SK-N-SH (cell line): ENCODE data around the gene HTR7. TPM values are rescaled to one million over a fixed set of nuclear protein-coding genes. Genes with fewer than 3 reads are reported as not detected.

Experiments
- CTCF ChIA-PET: fragments of 300-600, 350-600 bp; formaldehyde crosslinking; extraction: SDS; loops from one replicate; lab custom pipeline; 2021; lab: Yijun Ruan, JAX
- POLR2A ChIA-PET: fragments of 350-600 bp; sonication (Branson Sonifier 250); formaldehyde crosslinking; extraction: SDS; loops from one replicate; lab custom pipeline; 2020; ENCODE audit warnings: antibody characterized with exemption, inconsistent platforms; lab: Yijun Ruan, JAX
- DNase-seq: peaks from one replicate; pipeline ENCODE4 v3.0.0; 2012
- H2AFZ ChIP-seq: fragments of 200-600 bp; sonication (generic); 2 replicates; pipeline ENCODE4 v1.8.1; 2016; ENCODE audit warnings: antibody characterized with exemption, mild to moderate bottlenecking, low read depth
- H3F3A ChIP-seq: fragments of 200-600 bp; sonication (generic); replicated peaks from 2 replicates; pipeline ENCODE3; 2016; ENCODE audit warnings: antibody characterized with exemption, mild to moderate bottlenecking; ENCODE audit not compliant: insufficient read depth
- H3K27ac ChIP-seq, 2 experiments: fragments of 200-500 bp in 1 of 2; fragments of 200-600 bp in 1 of 2; sonication (Bioruptor generic) in 1 of 2; sonication (generic), shearing (Covaris generic) in 1 of 2; 2 replicates each; pipeline versions ENCODE4 v1.5.1 to v1.6.1; 2014 to 2016; ENCODE audit warnings: low read depth in 2 of 2, inconsistent platforms in 1 of 2, low read length in 1 of 2, mild to moderate bottlenecking in 1 of 2, mixed read lengths in 1 of 2
- H3K27me3 ChIP-seq: fragments of 200-600 bp; sonication (generic), shearing (Covaris generic); 2 replicates; pipeline ENCODE4 v1.6.1; 2016; ENCODE audit warnings: mixed run types; ENCODE audit not compliant: insufficient read depth
- H3K36me3 ChIP-seq, 2 experiments: fragments of 200-500 bp in 1 of 2; fragments of 200-600 bp in 1 of 2; sonication (Bioruptor generic) in 1 of 2; sonication (generic) in 1 of 2; replicated peaks in 1 of 2; 2 replicates each; pipeline versions ENCODE3 to v1.5.1; 2014 to 2016; ENCODE audit warnings: low read length in 1 of 2, mild to moderate bottlenecking in 1 of 2; ENCODE audit not compliant: insufficient read depth in 2 of 2, control insufficient read depth in 1 of 2
- H3K4me1 ChIP-seq, 2 experiments: fragments of 200-500 bp in 1 of 2; fragments of 200-600 bp in 1 of 2; sonication (Bioruptor generic) in 1 of 2; sonication (generic), shearing (Covaris generic) in 1 of 2; 2 replicates each; pipeline versions ENCODE4 v1.5.1 to v1.6.1; 2014 to 2016; ENCODE audit warnings: low read depth in 1 of 2, low read length in 1 of 2, mixed run types in 1 of 2; ENCODE audit not compliant: insufficient read depth in 2 of 2, control insufficient read depth in 1 of 2
- H3K4me2 ChIP-seq: fragments of 200-600 bp; sonication (generic), shearing (Covaris generic); 2 replicates; pipeline ENCODE4 v1.6.1; 2017; ENCODE audit warnings: mixed run types
- H3K4me3 ChIP-seq, 2 experiments: fragments of 200-500 bp in 1 of 2; fragments of 200-600 bp in 1 of 2; sonication (Bioruptor generic) in 1 of 2; sonication (generic), shearing (Covaris generic) in 1 of 2; 2 replicates each; pipeline versions ENCODE4 v1.5.1 to v1.8.1; 2014 to 2016; ENCODE audit warnings: low read depth in 2 of 2, inconsistent platforms in 1 of 2, low read length in 1 of 2, mild to moderate bottlenecking in 1 of 2, mixed read lengths in 1 of 2, moderate library complexity in 1 of 2
- H3K79me2 ChIP-seq: fragments of 200-600 bp; sonication (generic); 2 replicates; pipeline ENCODE4 v1.8.1; 2017; ENCODE audit warnings: mild to moderate bottlenecking; ENCODE audit not compliant: insufficient read depth
- H3K9ac ChIP-seq: fragments of 200-600 bp; sonication (generic); 2 replicates; pipeline ENCODE4 v1.6.1; 2017; ENCODE audit warnings: mixed run types
- H3K9me2 ChIP-seq: fragments of 200-600 bp; sonication (generic); 2 replicates; pipeline ENCODE4 v1.6.1; 2017; ENCODE audit warnings: mixed run types
- H3K9me3 ChIP-seq: fragments of 200-600 bp; sonication (generic); 2 replicates; pipeline ENCODE4 v1.6.1; 2017; ENCODE audit warnings: mixed run types, mild to moderate bottlenecking, moderate library complexity
- H4K20me1 ChIP-seq: fragments of 200-600 bp; sonication (generic); 2 replicates; pipeline ENCODE4 v1.6.1; 2017; ENCODE audit warnings: mild to moderate bottlenecking, mixed run types; ENCODE audit not compliant: insufficient read depth
- CHD2 ChIP-seq: fragments of 150-350 bp; IDR thresholded peaks from 2 replicates; pipeline ENCODE4 v1.6.1; 2018; ENCODE audit warnings: low read length; ENCODE audit not compliant: partially characterized antibody
- NFIC ChIP-seq: IDR thresholded peaks from 2 replicates; pipeline ENCODE4 v1.4.0; 2012; ENCODE audit warnings: borderline replicate concordance
- RCOR1 ChIP-seq: fragments of 150-350 bp; IDR thresholded peaks from 2 replicates; pipeline ENCODE4 v1.6.1; 2017; ENCODE audit warnings: antibody characterized with exemption, low read length
- SIN3A ChIP-seq: IDR thresholded peaks from 2 replicates; pipeline ENCODE4 v1.6.1; 2012; ENCODE audit warnings: low read depth, mild to moderate bottlenecking, low read length, moderate library complexity, borderline replicate concordance
- USF2 ChIP-seq: fragments of 150-350 bp; IDR thresholded peaks from 2 replicates; pipeline ENCODE4 v1.6.1; 2017; ENCODE audit warnings: antibody characterized with exemption, low read length, low read depth, borderline replicate concordance
- WGBS: methylation state at CpG from one replicate; pipeline ENCODE4 v1.1.6; 2017; ENCODE audit warnings: low lambda C conversion rate; 5-methylcytosine and 5-hydroxymethylcytosine counted together
- polyA plus RNA-seq, 3 experiments: library from polyadenylated mRNA; depleted of rRNA; stranded (reverse); fragments of >200 nt; gene quantifications; 2 replicates each; pipeline ENCODE4 v1.2.3, GENCODE V29; 2012
- TF ChIP-seq, protein P1 (sequence below): IDR thresholded peaks from 2 replicates; pipeline ENCODE4; 2012
- TF ChIP-seq, protein P2 (sequence below): IDR thresholded peaks from 2 replicates; pipeline ENCODE4 v1.4.0; 2012; ENCODE audit warnings: low read depth
- TF ChIP-seq, protein P3 (sequence below): fragments of 150-350 bp; IDR thresholded peaks from 2 replicates; pipeline ENCODE4 v1.6.1; 2016; ENCODE audit warnings: mild to moderate bottlenecking, low read depth, low read length

HTR7 gene
- polyA plus RNA-seq, 1 of the 3 experiments (the other 2 are of a cell fraction), result 0.16 TPM

DNA sequence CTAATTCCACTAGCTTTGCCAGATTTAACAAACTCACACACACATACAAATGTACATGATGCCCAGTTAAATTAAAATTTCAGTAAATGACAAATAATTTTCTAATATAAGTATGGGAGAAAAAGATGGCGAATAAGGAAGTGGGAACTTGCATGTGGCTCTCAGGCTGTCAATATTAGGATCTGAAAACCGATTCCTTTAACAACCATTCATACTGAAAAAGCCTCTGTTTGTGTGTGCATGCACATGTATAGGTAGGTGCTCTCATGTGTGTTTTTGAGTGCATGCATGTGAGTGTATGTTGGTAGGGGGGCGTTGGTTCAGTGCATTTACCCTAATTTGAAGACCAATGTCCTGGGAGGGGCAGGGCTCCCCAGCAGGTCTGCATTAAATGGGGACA lies 125.3 kb downstream of the HTR7 start:
- CTCF ChIA-PET, result no interaction called here
- H3K4me3 ChIP-seq, result no peak overlapping the region
- POLR2A ChIA-PET, result no interaction called here
- no peak overlapping the region for H3K27ac ChIP-seq
- no peak for DNase-seq
- no peaks in the 10 kb centered on the region for H3K79me2 ChIP-seq
- TF ChIP-seq CHD2 (no peak), SIN3A (no peak), RCOR1 (no peak), NFIC (no peak)
- TF ChIP-seq, protein P1, sequence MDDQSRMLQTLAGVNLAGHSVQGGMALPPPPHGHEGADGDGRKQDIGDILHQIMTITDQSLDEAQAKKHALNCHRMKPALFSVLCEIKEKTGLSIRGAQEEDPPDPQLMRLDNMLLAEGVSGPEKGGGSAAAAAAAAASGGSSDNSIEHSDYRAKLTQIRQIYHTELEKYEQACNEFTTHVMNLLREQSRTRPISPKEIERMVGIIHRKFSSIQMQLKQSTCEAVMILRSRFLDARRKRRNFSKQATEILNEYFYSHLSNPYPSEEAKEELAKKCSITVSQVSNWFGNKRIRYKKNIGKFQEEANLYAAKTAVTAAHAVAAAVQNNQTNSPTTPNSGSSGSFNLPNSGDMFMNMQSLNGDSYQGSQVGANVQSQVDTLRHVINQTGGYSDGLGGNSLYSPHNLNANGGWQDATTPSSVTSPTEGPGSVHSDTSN, result no peak
- TF ChIP-seq, protein P2, sequence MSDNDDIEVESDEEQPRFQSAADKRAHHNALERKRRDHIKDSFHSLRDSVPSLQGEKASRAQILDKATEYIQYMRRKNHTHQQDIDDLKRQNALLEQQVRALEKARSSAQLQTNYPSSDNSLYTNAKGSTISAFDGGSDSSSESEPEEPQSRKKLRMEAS, result no peak
- TF ChIP-seq, protein P3, sequence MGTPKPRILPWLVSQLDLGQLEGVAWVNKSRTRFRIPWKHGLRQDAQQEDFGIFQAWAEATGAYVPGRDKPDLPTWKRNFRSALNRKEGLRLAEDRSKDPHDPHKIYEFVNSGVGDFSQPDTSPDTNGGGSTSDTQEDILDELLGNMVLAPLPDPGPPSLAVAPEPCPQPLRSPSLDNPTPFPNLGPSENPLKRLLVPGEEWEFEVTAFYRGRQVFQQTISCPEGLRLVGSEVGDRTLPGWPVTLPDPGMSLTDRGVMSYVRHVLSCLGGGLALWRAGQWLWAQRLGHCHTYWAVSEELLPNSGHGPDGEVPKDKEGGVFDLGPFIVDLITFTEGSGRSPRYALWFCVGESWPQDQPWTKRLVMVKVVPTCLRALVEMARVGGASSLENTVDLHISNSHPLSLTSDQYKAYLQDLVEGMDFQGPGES, result no peak
- H2AFZ ChIP-seq, result no peak overlapping the region
- H3K4me1 ChIP-seq, result no peaks in the 10 kb centered on the region
- H3K36me3 ChIP-seq, result no peaks in the 10 kb centered on the region
- no peaks in the 10 kb centered on the region for H3K9me3 ChIP-seq
- 0% methylated on average over 3 of the region's 3 CpGs for WGBS
- no peaks in the 10 kb centered on the region for H4K20me1 ChIP-seq
- H3K9ac ChIP-seq, result no peak overlapping the region
- no peaks in the 10 kb centered on the region for H3K9me2 ChIP-seq
- H3K4me2 ChIP-seq, result no peak overlapping the region
- no peaks in the 10 kb centered on the region; the same call in 1 of the 2 replicates for H3K27me3 ChIP-seq
- H3F3A ChIP-seq, result no peaks in the 10 kb centered on the region

DNA sequence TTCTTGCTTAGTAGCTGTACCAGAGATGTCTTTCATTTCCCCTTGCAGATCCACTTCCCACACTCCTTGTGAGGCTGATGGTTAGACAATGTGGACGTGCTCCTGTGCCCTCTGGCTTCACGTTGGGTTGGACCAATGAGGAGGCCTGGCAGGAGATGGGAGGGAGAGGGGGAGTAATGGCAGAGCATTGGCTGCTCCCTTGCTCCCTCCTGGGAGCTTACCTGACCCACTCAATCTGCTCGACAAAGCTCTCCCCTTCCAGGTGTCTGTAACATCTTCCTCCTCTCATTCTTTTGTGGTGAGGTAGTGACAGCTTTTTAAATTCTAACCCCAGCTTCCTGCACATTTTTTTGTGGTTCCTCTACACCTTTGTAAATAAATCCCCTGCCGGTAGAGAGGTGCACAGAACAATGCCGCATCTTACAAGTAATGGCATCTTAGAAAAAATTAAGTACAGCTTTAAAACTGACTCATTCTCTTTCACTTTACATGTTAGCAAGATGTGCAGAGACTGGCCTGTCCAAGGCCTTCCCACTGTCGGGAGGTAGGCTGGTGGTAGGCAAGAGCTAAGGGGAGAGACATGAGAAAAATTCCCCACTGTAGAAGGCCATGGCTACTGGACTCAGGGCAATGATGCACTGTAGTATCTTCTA lies 134.3 kb downstream of the HTR7 start:
- Histone ChIP-seq H3K79me2 (no peaks in the 10 kb centered on the region), H3K4me2 (no peak overlapping the region), H3K27me3 (no peaks in the 10 kb centered on the region; the same call in 1 of the 2 replicates), H3K36me3 (no peaks in the 10 kb centered on the region), H3K9me2 (no peaks in the 10 kb centered on the region), H3K27ac (no peak overlapping the region), H3K4me1 (no peaks in the 10 kb centered on the region), H4K20me1 (no peaks in the 10 kb centered on the region), H3K9ac (no peak overlapping the region), H2AFZ (no peak overlapping the region), H3K9me3 (no peaks in the 10 kb centered on the region), H3F3A (no peaks in the 10 kb centered on the region), H3K4me3 (no peak overlapping the region)
- WGBS, result 10% methylated on average over 6 of the region's 6 CpGs
- CTCF ChIA-PET, result interaction anchor here (1.2 kb wide), 1 partner anchor 27 kb away, joined by 5 read pairs; no protein-coding TSS in a partner anchor
- no peak for DNase-seq
- POLR2A ChIA-PET, result no interaction called here
- TF ChIP-seq USF2 (no peak), RCOR1 (no peak)
